ENCODE data around the gene CCDC68. TPM values are rescaled to one million over a fixed set of nuclear protein-coding genes. Genes with fewer than 3 reads are reported as not detected.
"Not testable (repeated sequence)": the region's sequence is repeated elsewhere in the genome, so short reads cannot be mapped to it uniquely, and the experiment has no call there.

Gene CCDC68
- total and polyA plus RNA-seq, 2 experiments from 2014 or later: 0.11 to 0.18 TPM

DNA sequence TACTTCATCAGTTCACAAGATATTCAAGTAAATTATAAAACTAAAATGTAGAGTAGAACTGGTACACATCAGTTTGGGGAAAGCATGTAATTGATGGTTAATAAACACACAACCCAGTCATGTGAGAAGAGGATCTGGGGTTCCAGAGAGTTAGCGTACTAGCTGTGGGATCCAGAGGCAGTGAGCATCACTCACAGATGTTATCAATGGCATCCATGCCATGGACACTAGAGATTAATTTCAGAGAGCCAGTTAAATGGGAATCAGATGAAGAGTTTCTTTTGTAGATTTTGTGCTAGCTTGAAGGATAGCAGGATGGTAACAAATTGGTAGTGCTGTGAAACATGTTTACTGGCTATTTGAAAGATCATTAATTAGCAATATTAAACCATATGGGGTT is 21.8 kb upstream of the CCDC68 start:
- TF ChIP-seq EZH2 (IDR thresholded peaks at IDR 0.05; ENCODE audit: insufficient read depth, poor library complexity, severe bottlenecking): no peak
- TF ChIP-seq EZH2phosphoT487 (IDR thresholded peaks at IDR 0.05; ENCODE audit: insufficient read depth, low read depth): no peak
- Histone ChIP-seq H3K4me2 (ENCODE audit: unreplicated experiment) (no peak overlapping the region), H3K4me1 (ENCODE audit: insufficient read depth) (0 out of 2 replicates have a peak, but pooled peaks cover under 1% of the 10 kb centered on the region), H3K9ac (no peak overlapping the region), H2AFZ (no peak overlapping the region), H4K20me1 (ENCODE audit: insufficient read depth) (no peaks in the 10 kb centered on the region), H3K9me2 (ENCODE audit: insufficient read depth) (no peaks in the 10 kb centered on the region), H3K27ac (no peak overlapping the region), H3K36me3 (ENCODE audit: low read depth) (no peaks in the 10 kb centered on the region), H3K9me3 (ENCODE audit: low read depth) (no peaks in the 10 kb centered on the region), H3K4me3 (no peak overlapping the region), H3K79me2 (ENCODE audit: insufficient read depth) (no peaks in the 10 kb centered on the region), H3K27me3 (replicated peaks; ENCODE audit: insufficient read depth) (no peaks in the 10 kb centered on the region), H3F3A (ENCODE audit: insufficient read depth) (no peaks in the 10 kb centered on the region)
- DNase-seq: no peak
- WGBS, 2 experiments (ENCODE audit: low coverage in 1 of 2, low lambda C conversion rate in 2 of 2, missing lambda C conversion rate in 2 of 2): 95 to 97% methylated on average over 1 of the region's 1 CpG
- in situ Hi-C loops (cut with MboI): loop anchor here (5.0 to 25.0 kb wide), 2 partner anchors 304 to 569 kb away; no protein-coding TSS in a partner anchor

DNA sequence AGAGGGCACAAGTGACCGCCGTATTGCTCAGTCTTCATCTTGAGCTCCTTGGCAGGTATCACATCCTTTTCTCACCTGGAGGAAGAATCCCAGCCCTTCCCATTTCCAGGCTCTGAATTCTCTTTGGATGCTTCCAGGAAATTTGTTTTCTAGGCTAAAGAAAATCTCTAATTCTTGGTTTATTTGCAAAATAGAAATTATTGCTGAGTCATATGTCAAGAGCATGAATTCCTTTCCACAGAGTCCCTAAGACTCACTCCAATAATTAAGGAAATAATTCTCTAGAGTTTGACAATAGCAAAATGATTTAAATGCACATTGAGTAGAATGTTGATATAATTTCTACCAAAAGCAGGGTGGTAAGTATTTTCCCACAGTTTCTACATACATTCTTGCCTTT is 16.3 kb upstream of the CCDC68 start:
- no peaks in the 10 kb centered on the region for H3K9me2 ChIP-seq (ENCODE audit: insufficient read depth)
- in situ Hi-C loops (cut with MboI): loop anchor here (25.0 kb wide), 1 partner anchor 563 kb away; no protein-coding TSS in a partner anchor
- no peaks in the 10 kb centered on the region for H3F3A ChIP-seq (ENCODE audit: insufficient read depth)
- no peak for TF ChIP-seq EZH2phosphoT487 (IDR thresholded peaks at IDR 0.05; ENCODE audit: insufficient read depth, low read depth)
- TF ChIP-seq EZH2 (IDR thresholded peaks at IDR 0.05; ENCODE audit: insufficient read depth, poor library complexity, severe bottlenecking): no peak
- H3K79me2 ChIP-seq (ENCODE audit: insufficient read depth): no peaks in the 10 kb centered on the region
- H3K27me3 ChIP-seq (replicated peaks; ENCODE audit: insufficient read depth): no peaks in the 10 kb centered on the region
- H3K27ac ChIP-seq: no peak overlapping the region
- H3K4me3 ChIP-seq: no peak overlapping the region
- no peaks in the 10 kb centered on the region for H3K36me3 ChIP-seq (ENCODE audit: low read depth)
- H3K4me2 ChIP-seq (ENCODE audit: unreplicated experiment): no peak overlapping the region
- no peaks in the 10 kb centered on the region for H4K20me1 ChIP-seq (ENCODE audit: insufficient read depth)
- WGBS, 2 experiments (ENCODE audit: low coverage in 1 of 2, low lambda C conversion rate in 2 of 2, missing lambda C conversion rate in 2 of 2): 68 to 90% methylated on average over 2 of the region's 2 CpGs
- H3K9ac ChIP-seq: no peak overlapping the region
- H2AFZ ChIP-seq: no peak overlapping the region
- peaks cover 6% of the 10 kb centered on the region for H3K4me1 ChIP-seq (ENCODE audit: insufficient read depth)
- H3K9me3 ChIP-seq (ENCODE audit: low read depth): no peaks in the 10 kb centered on the region
- DNase-seq: no peak

DNA sequence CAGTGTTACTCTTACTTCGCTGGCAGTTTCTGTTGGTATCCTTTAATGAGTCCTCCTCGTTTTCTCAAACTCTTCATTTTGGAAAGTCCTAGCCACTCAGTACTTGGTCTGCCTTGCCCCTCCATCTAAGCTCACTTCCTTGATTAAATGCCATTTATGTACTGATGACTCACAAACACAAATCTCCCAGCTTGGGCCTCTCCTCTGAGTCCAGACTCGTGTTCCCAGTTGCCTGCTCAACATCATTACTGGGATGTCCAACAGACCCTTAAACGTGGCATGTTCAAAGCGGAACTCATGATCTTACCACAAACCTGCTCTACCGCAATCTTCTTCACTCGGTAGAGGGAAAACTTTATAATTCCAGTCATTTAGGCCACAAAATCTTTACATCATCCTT is 13.8 kb upstream of the CCDC68 start:
- Histone ChIP-seq H3K9me2 (ENCODE audit: insufficient read depth) (no peaks in the 10 kb centered on the region), H3K9me3 (ENCODE audit: low read depth) (no peaks in the 10 kb centered on the region), H3K36me3 (ENCODE audit: low read depth) (no peaks in the 10 kb centered on the region), H3K4me2 (ENCODE audit: unreplicated experiment) (no peak overlapping the region), H3K4me3 (no peak overlapping the region), H3K27ac (no peak overlapping the region), H3F3A (ENCODE audit: insufficient read depth) (no peaks in the 10 kb centered on the region), H2AFZ (no peak overlapping the region), H3K27me3 (replicated peaks; ENCODE audit: insufficient read depth) (no peaks in the 10 kb centered on the region), H3K9ac (no peak overlapping the region), H4K20me1 (ENCODE audit: insufficient read depth) (no peaks in the 10 kb centered on the region), H3K4me1 (ENCODE audit: insufficient read depth) (peaks cover 11% of the 10 kb centered on the region), H3K79me2 (ENCODE audit: insufficient read depth) (no peaks in the 10 kb centered on the region)
- no peak for DNase-seq
- in situ Hi-C loops (cut with MboI): no loop called here
- WGBS, 2 experiments (ENCODE audit: low coverage in 1 of 2, low lambda C conversion rate in 2 of 2, missing lambda C conversion rate in 2 of 2): 80 to 82% methylated on average over 7 of the region's 7 CpGs
- TF ChIP-seq EZH2phosphoT487 (IDR thresholded peaks at IDR 0.05; ENCODE audit: insufficient read depth, low read depth): no peak
- no peak for TF ChIP-seq EZH2 (IDR thresholded peaks at IDR 0.05; ENCODE audit: insufficient read depth, poor library complexity, severe bottlenecking)

DNA sequence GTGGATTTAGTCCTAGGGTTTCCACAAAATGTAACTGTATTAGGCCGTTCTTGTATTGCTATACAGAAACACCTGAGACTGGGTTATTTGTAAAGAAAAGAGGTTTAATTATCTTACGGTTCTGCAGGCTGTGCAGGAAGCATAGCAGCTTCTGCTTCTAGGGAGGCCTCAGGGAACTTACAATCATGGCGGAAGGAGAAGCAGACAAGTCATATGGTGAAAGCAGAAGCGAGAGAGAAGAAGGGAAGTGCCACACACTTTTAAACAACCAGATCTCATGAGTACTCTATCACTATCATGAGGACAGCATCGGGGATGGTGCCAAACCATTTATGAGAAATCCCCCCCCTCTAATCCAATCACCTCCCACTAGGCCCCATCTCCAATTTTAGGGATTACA is 9.5 kb upstream of the CCDC68 start:
- Histone ChIP-seq H4K20me1 (ENCODE audit: insufficient read depth) (no peaks in the 10 kb centered on the region), H3K9ac (no peak overlapping the region), H3K79me2 (ENCODE audit: insufficient read depth) (no peaks in the 10 kb centered on the region), H3K27me3 (replicated peaks; ENCODE audit: insufficient read depth) (no peaks in the 10 kb centered on the region), H3K4me3 (no peak overlapping the region), H3K36me3 (ENCODE audit: low read depth) (no peaks in the 10 kb centered on the region), H3F3A (ENCODE audit: insufficient read depth) (no peaks in the 10 kb centered on the region), H3K9me2 (ENCODE audit: insufficient read depth) (no peaks in the 10 kb centered on the region), H3K4me2 (ENCODE audit: unreplicated experiment) (no peak overlapping the region), H2AFZ (no peak overlapping the region), H3K9me3 (ENCODE audit: low read depth) (no peaks in the 10 kb centered on the region), H3K27ac (peak overlapping the region; percentile 34), H3K4me1 (ENCODE audit: insufficient read depth) (peaks cover 9% of the 10 kb centered on the region; the same call in 1 of the 2 replicates)
- TF ChIP-seq EZH2phosphoT487 (IDR thresholded peaks at IDR 0.05; ENCODE audit: insufficient read depth, low read depth) (no peak), EZH2 (IDR thresholded peaks at IDR 0.05; ENCODE audit: insufficient read depth, poor library complexity, severe bottlenecking) (no peak)
- in situ Hi-C loops (cut with MboI): no loop called here
- WGBS, 2 experiments (ENCODE audit: low coverage in 1 of 2, low lambda C conversion rate in 2 of 2, missing lambda C conversion rate in 2 of 2): 89 to 90% methylated on average over 5 of the region's 5 CpGs
- no peak for DNase-seq

DNA sequence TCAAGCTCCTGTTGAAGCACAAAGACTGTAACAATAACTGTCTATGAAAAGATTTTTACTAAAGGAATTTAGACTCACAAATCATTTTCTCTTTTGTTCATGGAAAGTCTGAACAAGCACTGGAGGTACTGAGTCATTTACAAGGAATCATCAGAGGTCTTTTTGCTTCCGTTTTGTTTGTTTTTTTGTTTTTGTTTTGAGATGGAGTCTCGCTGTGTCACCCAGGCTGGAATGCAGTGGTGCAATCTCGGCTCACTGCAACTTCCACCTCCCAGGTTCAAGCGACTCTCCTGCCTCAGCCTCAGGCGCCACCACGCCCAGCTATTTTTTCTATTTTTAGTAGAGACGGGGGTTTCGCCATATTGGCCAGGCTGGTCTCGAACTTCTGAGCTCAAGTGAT is 9.0 kb upstream of the CCDC68 start:
- Histone ChIP-seq H2AFZ (0 out of 2 replicates have a peak overlapping the region, but pooled peaks have one; percentile 18), H3K27ac (peak overlapping the region; percentile 34)
- WGBS, 2 experiments (ENCODE audit: low coverage in 1 of 2, low lambda C conversion rate in 2 of 2, missing lambda C conversion rate in 2 of 2): 63 to 71% methylated on average over 9 of the region's 9 CpGs
- H3K4me2 ChIP-seq (ENCODE audit: unreplicated experiment); H3K4me3 ChIP-seq; H3K79me2 ChIP-seq (ENCODE audit: insufficient read depth); H3K27me3 ChIP-seq (replicated peaks; ENCODE audit: insufficient read depth); H3K9ac ChIP-seq; H3K4me1 ChIP-seq (ENCODE audit: insufficient read depth); H3F3A ChIP-seq (ENCODE audit: insufficient read depth); H3K36me3 ChIP-seq (ENCODE audit: low read depth); H4K20me1 ChIP-seq (ENCODE audit: insufficient read depth); H3K9me2 ChIP-seq (ENCODE audit: insufficient read depth); H3K9me3 ChIP-seq (ENCODE audit: low read depth); in situ Hi-C loops (cut with MboI): not testable (repeated sequence)
- DNase-seq: peak; percentile 68

Measured in GM23248 (cell line).